GM12891 (cell line): ENCODE measurements around the gene MAGI3.

Experiments used
- DNase-seq: peaks from one replicate; pipeline ENCODE4 v3.0.0; 2011; ENCODE audit warnings: low spot score; ENCODE audit not compliant: insufficient read length
- FAIRE-seq: peaks from 2 replicates; lab custom pipeline; 2011; peaks lifted over from hg19 to GRCh38; lab: Jason Lieb, UNC
- PAX5 ChIP-seq: IDR thresholded peaks from 2 replicates; pipeline ENCODE4 v1.6.1; 2011; ENCODE audit warnings: low read length, moderate library complexity, mild to moderate bottlenecking; ENCODE audit not compliant: insufficient read depth, severe bottlenecking
- POLR2A ChIP-seq: IDR thresholded peaks from 2 replicates; pipeline ENCODE4 v1.6.1; 2011; ENCODE audit warnings: low read depth, low read length, control low read depth
- POLR2AphosphoS5 ChIP-seq: IDR thresholded peaks from 2 replicates; pipeline ENCODE4 v1.6.1; 2011; ENCODE audit warnings: low read depth, low read length, control low read depth
- POU2F2 ChIP-seq: IDR thresholded peaks from 2 replicates; pipeline ENCODE4 v1.6.1; 2011; ENCODE audit warnings: low read depth, mild to moderate bottlenecking, control low read depth, low read length, moderate library complexity
- SPI1 ChIP-seq: IDR thresholded peaks from 2 replicates; pipeline ENCODE4 v1.6.1; 2011; ENCODE audit warnings: low read depth, low read length, control low read depth
- TAF1 ChIP-seq: IDR thresholded peaks from 2 replicates; pipeline ENCODE4 v1.6.1; 2011; ENCODE audit warnings: low read depth, low read length, control low read depth

MAGI3 gene

DNA sequence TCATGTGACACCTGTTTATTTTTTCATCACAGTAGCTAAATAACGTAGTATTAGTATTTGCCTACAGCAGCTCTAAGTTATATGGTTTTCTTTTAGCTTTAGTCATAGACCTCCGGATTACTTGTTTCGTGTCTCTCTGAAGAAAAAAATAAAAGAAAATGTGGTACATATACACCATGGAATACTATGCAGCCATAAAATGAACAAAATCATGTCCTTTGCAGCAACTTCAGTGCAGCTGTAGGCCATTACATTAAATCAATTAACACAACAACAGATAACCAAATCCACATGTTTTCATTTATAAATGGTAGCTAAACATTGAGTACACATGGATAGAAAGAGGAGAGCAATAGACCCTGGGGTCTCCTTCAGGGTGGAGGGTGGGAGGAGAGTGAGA lies 142.7 kb downstream of the MAGI3 start:
- DNase-seq (no peak), FAIRE-seq (no peak)
- TF ChIP-seq SPI1 (no peak), PAX5 (no peak), POLR2AphosphoS5 (no peak), POU2F2 (no peak), POLR2A (no peak), TAF1 (no peak)

DNA sequence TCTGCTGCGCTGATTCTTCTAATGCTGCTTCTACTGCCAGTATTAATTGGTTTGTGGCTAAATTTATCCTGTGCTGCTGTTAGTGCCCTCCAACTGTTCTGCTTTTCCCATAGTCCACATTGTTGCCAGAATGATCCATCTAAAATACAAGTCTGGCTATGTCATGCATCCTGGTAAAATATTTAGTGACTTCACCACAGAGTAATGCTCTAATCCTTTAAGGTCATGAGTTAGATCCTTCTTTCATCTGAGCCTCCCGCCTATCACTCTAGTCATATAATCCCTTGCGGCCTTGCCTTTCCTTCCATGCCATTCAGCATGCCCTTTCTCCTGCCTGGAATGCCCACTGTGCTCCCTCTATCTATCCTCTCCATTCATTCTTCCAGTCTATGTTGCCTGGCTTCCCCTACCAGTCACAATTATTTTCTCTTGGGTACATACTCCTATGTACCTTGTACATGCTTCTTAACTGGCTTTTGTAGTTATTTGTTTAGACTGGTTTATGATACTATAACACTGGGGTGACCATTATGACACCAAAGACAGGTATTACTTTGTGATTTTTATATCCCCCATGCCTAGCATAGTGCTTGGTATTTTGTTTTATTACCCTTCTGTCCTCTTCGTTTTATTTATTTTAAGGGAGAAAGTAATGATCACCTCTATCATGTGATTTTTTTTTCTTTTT lies 144.0 kb downstream of the MAGI3 start:
- no peak for DNase-seq

DNA sequence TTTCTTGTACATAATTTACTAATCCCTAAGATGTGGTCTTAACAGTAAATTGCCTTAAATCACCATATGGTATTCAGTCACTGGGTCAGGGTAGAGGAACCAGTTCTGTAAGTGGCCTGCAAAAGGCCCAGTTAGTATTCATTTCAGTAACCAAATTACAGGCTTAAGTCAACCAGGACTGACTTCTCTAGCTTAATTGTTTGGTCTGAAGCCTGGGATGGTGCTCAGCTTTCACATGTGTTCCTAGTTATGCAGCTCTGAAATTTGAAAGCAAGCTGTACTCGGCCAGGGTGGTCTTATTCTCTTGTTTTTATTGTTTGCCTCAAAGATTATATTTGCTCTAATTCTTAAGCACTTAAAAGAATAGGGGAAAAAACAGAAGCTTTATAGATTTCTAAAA lies 144.6 kb downstream of the MAGI3 start:
- DNase-seq = no peak
- TF ChIP-seq POLR2AphosphoS5 (no peak), SPI1 (no peak), POLR2A (no peak), POU2F2 (no peak), PAX5 (no peak), TAF1 (no peak)
- FAIRE-seq = no peak

More for the DNA sequence above, 144.0 kb downstream of the MAGI3 start:
- FAIRE-seq = no peak
- TF ChIP-seq POLR2A (no peak), POLR2AphosphoS5 (no peak), POU2F2 (no peak), TAF1 (no peak)

DNA sequence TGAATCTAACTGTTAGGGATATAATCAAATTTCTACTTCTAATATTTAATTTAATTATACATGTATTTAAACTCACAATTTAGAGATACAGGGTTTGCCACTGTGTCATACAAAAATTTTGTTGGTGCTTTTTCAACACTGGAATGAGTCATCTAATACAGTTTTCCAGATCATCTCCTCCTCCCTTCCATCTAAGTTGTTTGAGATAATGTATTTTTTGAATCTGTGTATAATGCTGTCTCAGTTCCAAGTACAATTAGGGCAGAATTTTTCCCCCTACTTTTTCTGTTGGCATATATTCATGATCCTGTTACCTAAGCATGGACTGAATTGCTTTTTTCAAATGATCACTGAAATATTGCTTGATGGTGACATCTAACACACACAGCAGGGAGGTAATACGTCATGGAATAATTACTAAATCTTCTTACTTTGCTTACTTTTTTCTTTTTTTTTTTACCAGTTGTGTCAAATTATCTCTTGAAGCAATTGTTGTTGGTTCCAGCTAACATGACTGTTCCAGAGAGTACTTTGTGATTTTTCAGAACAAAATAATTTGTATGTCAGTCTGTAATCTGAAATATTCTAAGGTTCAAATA lies 146.0 kb downstream of the MAGI3 start:
- no peak for FAIRE-seq
- DNase-seq = no peak
- TF ChIP-seq POU2F2 = no peak
- no peak for TF ChIP-seq POLR2A

DNA sequence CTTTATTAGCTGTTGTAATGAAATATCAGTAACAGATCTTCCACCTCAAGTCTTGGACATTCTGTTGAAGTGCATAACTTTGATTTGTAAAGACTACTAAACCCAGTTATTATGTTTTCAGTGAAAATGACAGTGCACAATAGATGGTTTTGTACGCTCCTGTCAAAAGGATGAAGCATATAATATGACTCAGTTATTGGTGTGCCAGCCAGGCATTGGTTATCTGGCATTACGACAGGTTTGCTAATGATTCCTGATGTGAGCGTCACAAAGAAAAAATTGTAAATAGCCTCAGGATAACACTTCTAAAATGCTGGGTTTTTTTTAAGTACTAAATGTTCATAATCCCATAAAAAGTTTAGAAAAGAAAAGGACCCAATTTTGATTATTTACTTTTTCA lies 147.9 kb downstream of the MAGI3 start:
- no peak for FAIRE-seq
- no peak for DNase-seq

DNA sequence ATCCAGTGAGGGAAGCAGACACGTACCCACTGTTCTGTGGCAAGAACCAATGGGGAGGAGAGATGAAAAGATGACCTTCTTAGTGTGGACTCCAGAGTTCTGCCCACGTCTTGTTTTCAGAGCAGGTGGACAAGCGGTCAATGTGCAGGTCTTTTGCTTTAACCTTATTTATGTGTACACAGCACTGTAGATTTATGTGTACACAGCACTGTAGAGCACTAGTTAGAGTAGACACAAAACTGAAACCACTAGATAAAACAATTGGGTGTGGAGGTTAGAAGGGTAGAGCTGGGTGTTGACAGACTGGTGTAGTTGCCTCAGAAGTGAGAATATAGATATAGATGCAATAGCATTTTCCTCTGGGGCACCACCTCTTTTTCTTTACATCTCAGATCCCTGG lies 150.0 kb downstream of the MAGI3 start:
- no peak for FAIRE-seq
- TF ChIP-seq POU2F2 (no peak), POLR2A (no peak), POLR2AphosphoS5 (no peak), SPI1 (no peak), TAF1 (no peak), PAX5 (no peak)
- no peak for DNase-seq

More for the DNA sequence above, 147.9 kb downstream of the MAGI3 start:
- TF ChIP-seq TAF1 = no peak
- no peak for TF ChIP-seq SPI1

DNA sequence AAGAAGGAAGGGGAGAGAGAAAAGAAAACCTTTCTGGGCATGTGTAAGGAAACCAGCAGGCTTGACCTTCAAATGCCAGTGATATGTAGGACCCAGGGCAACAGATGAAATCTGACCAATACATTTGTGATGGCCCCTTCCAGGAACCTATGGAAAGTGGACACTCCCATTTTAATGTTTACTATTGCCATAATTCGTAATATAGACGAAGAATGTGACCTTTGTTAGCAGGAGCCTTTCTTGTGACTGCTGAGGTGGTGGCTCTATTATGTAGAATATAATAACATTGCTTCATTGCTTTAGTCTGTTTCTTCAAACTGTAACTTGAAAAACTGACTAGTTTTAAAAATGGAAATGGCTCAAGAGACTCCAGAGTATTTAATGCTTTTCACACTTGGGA lies 150.8 kb downstream of the MAGI3 start:
- no peak for TF ChIP-seq POLR2AphosphoS5
- no peak for TF ChIP-seq SPI1
- no peak for TF ChIP-seq POLR2A
- TF ChIP-seq TAF1 = no peak
- TF ChIP-seq POU2F2 = no peak
- no peak for TF ChIP-seq PAX5
- DNase-seq = no peak
- no peak for FAIRE-seq

DNA sequence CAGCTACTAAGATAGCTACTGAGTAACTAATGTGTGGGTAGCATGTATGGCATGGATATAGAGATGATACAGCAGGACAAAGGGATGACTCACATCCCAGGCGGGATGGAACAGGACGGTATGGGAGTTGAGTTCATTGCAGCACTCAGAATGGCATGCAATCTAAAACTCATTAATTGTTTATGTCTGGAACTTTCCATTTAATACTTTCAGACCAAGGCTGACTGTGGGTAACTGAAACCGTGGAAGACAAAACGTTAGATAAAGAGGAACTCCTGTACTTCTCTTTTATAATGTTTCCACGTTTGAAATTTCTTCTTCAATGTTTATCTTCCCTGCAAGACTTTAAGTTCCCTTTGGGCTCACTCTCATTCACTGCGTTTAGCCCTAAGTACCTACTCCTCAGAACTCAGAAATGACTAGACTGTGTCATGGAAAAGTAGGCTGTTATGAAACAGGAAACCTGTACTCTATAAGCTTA lies 151.9 kb downstream of the MAGI3 start:
- FAIRE-seq (no peak), DNase-seq (no peak)
- TF ChIP-seq PAX5 = no peak
- TF ChIP-seq POLR2AphosphoS5 = no peak
- TF ChIP-seq POU2F2 = no peak
- TF ChIP-seq POLR2A = no peak
- TF ChIP-seq TAF1 = no peak
- no peak for TF ChIP-seq SPI1

DNA sequence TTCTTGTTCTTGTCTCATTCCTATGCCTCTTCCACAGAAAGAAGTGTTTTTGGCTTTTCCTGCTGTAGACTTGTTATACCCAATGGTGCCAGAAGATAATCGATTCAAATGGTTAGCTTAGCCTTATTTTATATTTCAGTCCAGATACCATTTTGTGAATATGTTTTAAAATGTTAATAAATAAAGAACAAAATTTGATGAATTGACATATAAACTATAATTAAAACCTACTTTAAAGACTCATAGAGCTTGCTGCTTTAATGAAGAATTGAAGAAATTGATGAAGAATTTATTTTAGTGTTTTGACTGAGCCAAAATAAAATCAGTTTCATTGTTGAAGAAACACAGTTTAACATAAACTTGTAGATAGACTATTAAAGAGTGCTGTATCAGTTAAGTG lies 152.8 kb downstream of the MAGI3 start:
- no peak for TF ChIP-seq POLR2AphosphoS5
- TF ChIP-seq POU2F2 = no peak
- no peak for TF ChIP-seq TAF1
- TF ChIP-seq PAX5 = no peak
- no peak for TF ChIP-seq POLR2A
- DNase-seq (no peak), FAIRE-seq (no peak)

DNA sequence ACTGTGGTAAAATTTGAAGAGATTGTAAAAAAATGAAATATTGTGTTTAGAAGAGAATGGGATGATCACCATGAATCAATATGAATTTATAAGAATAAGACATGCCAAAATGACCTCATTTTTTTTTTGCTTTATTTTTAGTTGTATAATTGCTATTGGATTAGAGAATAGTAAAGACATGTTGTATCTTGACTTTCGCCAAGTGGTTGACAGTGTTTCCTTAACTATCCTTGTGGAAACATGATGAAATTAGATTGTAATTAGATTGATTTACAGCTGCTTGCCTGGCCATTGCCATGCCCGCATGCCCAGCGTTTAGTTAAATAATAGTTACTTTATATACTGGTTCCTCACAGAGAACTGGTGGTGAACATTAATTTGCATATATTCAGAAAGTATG lies 154.9 kb downstream of the MAGI3 start:
- DNase-seq (no peak), FAIRE-seq (no peak)
- TF ChIP-seq SPI1 (no peak), POLR2A (no peak), POU2F2 (no peak), TAF1 (no peak), POLR2AphosphoS5 (no peak), PAX5 (no peak)

DNA sequence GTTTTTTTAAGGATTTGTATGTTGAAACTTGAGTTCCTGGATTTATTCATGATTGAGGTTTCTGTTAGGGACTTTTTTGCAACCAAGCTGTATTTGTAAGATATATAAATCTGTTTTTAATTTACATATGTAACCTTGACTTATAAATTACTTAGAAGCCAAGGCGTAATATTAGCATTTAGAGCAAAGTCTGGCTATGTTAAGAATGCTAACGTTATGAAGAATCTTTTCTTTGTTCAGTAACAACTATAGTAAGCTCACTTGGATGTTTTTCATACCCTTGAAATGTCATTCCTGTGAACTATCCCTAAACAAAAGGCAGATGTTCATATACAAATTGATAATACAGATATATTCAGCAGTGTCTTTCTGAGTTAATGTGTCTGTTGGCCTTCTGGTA lies 155.3 kb downstream of the MAGI3 start:
- no peak for DNase-seq
- no peak for TF ChIP-seq TAF1
- no peak for TF ChIP-seq PAX5
- no peak for TF ChIP-seq POLR2AphosphoS5
- FAIRE-seq = no peak
